ENCODE measurements around the gene KRTAP10-9. TPM values are rescaled to one million over a fixed set of nuclear protein-coding genes. Genes with fewer than 3 reads are reported as not detected.

Gene KRTAP10-9
- total RNA-seq, 4 donors from 2014 or later = not detected

GRCh38 chr21:44582055-44582454 lies 44.8 kb upstream of the KRTAP10-9 start:
- TF ChIP-seq CTCF (IDR thresholded peaks at IDR 0.05; ENCODE audit: low read depth) = no peak

- TF ChIP-seq CTCF (IDR thresholded peaks at IDR 0.05; ENCODE audit: low read depth) = no peak
These were observed 43.6 kb upstream of the KRTAP10-9 start for GRCh38 chr21:44583089-44583799.

- no peak for TF ChIP-seq CTCF (IDR thresholded peaks at IDR 0.05; ENCODE audit: low read depth)
These were observed 43.1 kb upstream of the KRTAP10-9 start for GRCh38 chr21:44583800-44584147.

- no peak for TF ChIP-seq CTCF (IDR thresholded peaks at IDR 0.05; ENCODE audit: low read depth)
These were observed 41.0 kb upstream of the KRTAP10-9 start for GRCh38 chr21:44585892-44586291.

GRCh38 chr21:44589094-44589493 lies 37.8 kb upstream of the KRTAP10-9 start:
- no peak for TF ChIP-seq CTCF (IDR thresholded peaks at IDR 0.05; ENCODE audit: low read depth)

GRCh38 chr21:44589586-44590305 lies 37.1 kb upstream of the KRTAP10-9 start:
- TF ChIP-seq CTCF (IDR thresholded peaks at IDR 0.05; ENCODE audit: low read depth) = no peak

GRCh38 chr21:44590311-44590721 lies 36.6 kb upstream of the KRTAP10-9 start:
- no peak for TF ChIP-seq CTCF (IDR thresholded peaks at IDR 0.05; ENCODE audit: low read depth)

Data from subcutaneous adipose tissue (tissue), 4 donors.